GM12878 (cell line): ENCODE results near the gene ITPR2. TPM values are rescaled to one million over a fixed set of nuclear protein-coding genes. Genes with fewer than 3 reads are reported as not detected.

Source experiments
- ATAC-seq: fragments of 200-7000 bp; cut with Tn5 transposase; 3 replicates; pipeline ENCODE4 v1.9.1; 2020; ENCODE audit warnings: mild to moderate bottlenecking, moderate library complexity
- BruUV-seq: library from RNA; stranded (reverse); fragments of 400-500 nt; replicated peaks from 2 replicates; lab custom pipeline; 2021; lab: Mats Ljungman, UMichigan
- CTCF ChIA-PET: fragments of 300-600 bp; sonication (Branson Sonifier 250); formaldehyde crosslinking; extraction: SDS; loops from one replicate; lab custom pipeline; 2021; ENCODE audit warnings: inconsistent platforms; lab: Yijun Ruan, JAX
- POLR2A ChIA-PET: fragments of 350-600 bp; formaldehyde crosslinking; extraction: SDS; loops from one replicate; lab custom pipeline; 2021; ENCODE audit warnings: inconsistent platforms; lab: Charles Lee
- RAD21 ChIA-PET: fragments of 300-600 bp; sonication (Branson Sonifier 250); formaldehyde crosslinking; loops from one replicate; lab custom pipeline; 2023; ENCODE audit warnings: antibody characterized with exemption; ENCODE audit not compliant: unreplicated experiment; lab: Charles Lee
- SMC1A ChIA-PET: fragments of 300-600 bp; sonication (Branson Sonifier 250); formaldehyde crosslinking; loops from one replicate; lab custom pipeline; 2023; ENCODE audit not compliant: unreplicated experiment, uncharacterized antibody; lab: Charles Lee
- DNase-seq: peaks from one replicate; pipeline ENCODE4 v3.0.0-alpha.2; 2011; ENCODE audit warnings: low read depth, low spot score
- FAIRE-seq: peaks from 3 replicates; lab custom pipeline; 2011; peaks lifted over from hg19 to GRCh38; lab: Jason Lieb, UNC
- H2AFZ ChIP-seq: 2 replicates; pipeline ENCODE4 v1.6.0; 2011; ENCODE audit warnings: low read depth, low read length, control low read depth; ENCODE audit not compliant: control insufficient read depth
- H3K27ac ChIP-seq: 2 replicates; pipeline ENCODE4 v1.5.1; 2011; ENCODE audit warnings: control low read depth; ENCODE audit not compliant: control insufficient read depth, insufficient read depth
- H3K27me3 ChIP-seq, 2 experiments: replicated peaks in 1 of 2; 2 replicates each; pipeline versions ENCODE4 v1.6.0 to v1.6.1; 2011; ENCODE audit warnings: low read length in 1 of 2; ENCODE audit not compliant: control insufficient read depth in 2 of 2, insufficient read depth in 2 of 2
- H3K36me3 ChIP-seq, 2 experiments: 2 replicates each; pipeline ENCODE4 v1.5.1; 2011; ENCODE audit warnings: low read length in 1 of 2; ENCODE audit not compliant: control insufficient read depth in 2 of 2, insufficient read depth in 2 of 2
- H3K4me1 ChIP-seq: 2 replicates; pipeline ENCODE4 v1.6.1; 2011; ENCODE audit warnings: mild to moderate bottlenecking, low read length, moderate library complexity, mixed read lengths; ENCODE audit not compliant: control insufficient read depth, insufficient read depth
- H3K4me2 ChIP-seq: 2 replicates; pipeline ENCODE4 v1.6.0; 2011; ENCODE audit warnings: control low read depth; ENCODE audit not compliant: control insufficient read depth, insufficient read depth
- H3K4me3 ChIP-seq: fragments of 200-600 bp; sonication (generic); 2 replicates; pipeline ENCODE4 v1.5.1; 2016
- H3K79me2 ChIP-seq: 2 replicates; pipeline ENCODE4 v1.6.0; 2011; ENCODE audit warnings: low read length; ENCODE audit not compliant: control insufficient read depth, insufficient read depth
- H3K9ac ChIP-seq: 2 replicates; pipeline ENCODE4 v1.8.0; 2011; ENCODE audit warnings: low read length, control low read depth, mixed read lengths; ENCODE audit not compliant: control insufficient read depth, insufficient read depth
- H3K9me3 ChIP-seq: replicated peaks from 3 replicates; pipeline ENCODE4 v1.5.1; 2011; ENCODE audit warnings: mild to moderate bottlenecking, low read length; ENCODE audit not compliant: control insufficient read depth, insufficient read depth
- H4K20me1 ChIP-seq: 2 replicates; pipeline ENCODE4 v1.6.0; 2011; ENCODE audit not compliant: control insufficient read depth, insufficient read depth
- CBX5 ChIP-seq: sonication (generic); IDR thresholded peaks from 2 replicates; pipeline ENCODE4 v1.6.1; 2016; ENCODE audit warnings: low read depth, moderate library complexity, mild to moderate bottlenecking, inconsistent platforms
- ETV6 ChIP-seq, 2 experiments: fragments of 450-650 bp in 1 of 2; IDR thresholded peaks in 1 of 2; conservative IDR thresholded peaks in 1 of 2; 2 replicates each; pipeline ENCODE4 v1.6.1; 2014; ENCODE audit warnings: antibody characterized with exemption in 1 of 2, borderline replicate concordance in 1 of 2, low read depth in 1 of 2, mild to moderate bottlenecking in 1 of 2, moderate library complexity in 1 of 2
- EZH2 ChIP-seq: IDR thresholded peaks from 2 replicates; pipeline ENCODE4 v1.6.1; 2012; ENCODE audit warnings: low read depth, mild to moderate bottlenecking, control low read depth, inconsistent platforms, low read length, borderline replicate concordance; ENCODE audit not compliant: control insufficient read depth
- HCFC1 ChIP-seq: fragments of 150-350 bp; IDR thresholded peaks from 2 replicates; pipeline ENCODE4 v1.6.1; 2014; ENCODE audit warnings: low read length
- IKZF2 ChIP-seq, 2 experiments: fragments of 450-650 bp; IDR thresholded peaks; 2 replicates each; pipeline ENCODE4 v1.6.1; 2017; ENCODE audit warnings: mild to moderate bottlenecking in 2 of 2, moderate library complexity in 2 of 2
- KLF5 ChIP-seq: fragments of 450-650 bp; IDR thresholded peaks from 2 replicates; pipeline ENCODE4 v1.6.1; 2014; ENCODE audit warnings: mild to moderate bottlenecking; ENCODE audit not compliant: partially characterized antibody
- MYB ChIP-seq: fragments of 150-350 bp; IDR thresholded peaks from 2 replicates; pipeline ENCODE4 v1.6.1; 2014; ENCODE audit warnings: mild to moderate bottlenecking, low read depth, low read length, borderline replicate concordance
- PAX8 ChIP-seq: fragments of 450-650 bp; IDR thresholded peaks from 2 replicates; pipeline ENCODE4 v1.6.1; 2017; ENCODE audit warnings: mild to moderate bottlenecking, moderate library complexity
- POU2F2 ChIP-seq: IDR thresholded peaks from 3 replicates; pipeline ENCODE4 v1.6.1; 2011; ENCODE audit warnings: low read depth, mild to moderate bottlenecking, low read length, borderline replicate concordance
- SIN3A ChIP-seq: IDR thresholded peaks from 2 replicates; pipeline ENCODE4 v1.6.1; 2012; ENCODE audit warnings: low read depth, low read length, improper control_type of control experiment
- SREBF2 ChIP-seq: IDR thresholded peaks from 2 replicates; pipeline ENCODE4 v1.6.1; 2012; ENCODE audit warnings: mild to moderate bottlenecking, low read length
- TARDBP ChIP-seq: IDR thresholded peaks from 2 replicates; pipeline ENCODE4 v1.6.1; 2016; ENCODE audit warnings: borderline replicate concordance
- ZNF384 ChIP-seq: IDR thresholded peaks from 2 replicates; pipeline ENCODE4 v1.6.1; 2012; ENCODE audit warnings: low read depth, mild to moderate bottlenecking, low read length, improper control_type of control experiment, borderline replicate concordance
- ZNF622 ChIP-seq: fragments of 450-650 bp; IDR thresholded peaks from 2 replicates; pipeline ENCODE4 v1.6.1; 2017; ENCODE audit warnings: mild to moderate bottlenecking, inconsistent platforms
- ZSCAN29 ChIP-seq: fragments of 450-650 bp; IDR thresholded peaks from 2 replicates; pipeline ENCODE4 v1.6.1; 2017; ENCODE audit warnings: mild to moderate bottlenecking, moderate library complexity
- WGBS: methylation state at CpG from one replicate; pipeline ENCODE4 v1.1.6; 2016; ENCODE audit warnings: low lambda C conversion rate; ENCODE audit not compliant: insufficient replicate concordance, insufficient coverage; ENCODE audit errors: missing lambda C conversion rate; 5-methylcytosine and 5-hydroxymethylcytosine counted together
- in situ Hi-C: fragments of 300-500 bp; cut with MboI; formaldehyde crosslinking; loops from 9 replicates; pipeline ENCODE4 v1.14.3; 2018; ENCODE audit warnings: mixed read lengths
- intact Hi-C: fragments of 100-400 bp; cut with micrococcal nuclease; formaldehyde crosslinking; loops from one replicate; pipeline ENCODE4 v1.14.2; 2022; ENCODE audit not compliant: unreplicated experiment
- polyA plus RNA-seq, 11 experiments: library from polyadenylated mRNA; depleted of rRNA in 4 of 11; unstranded in 6 of 11; stranded (reverse) in 5 of 11; fragments of >200 nt; fragmentation: Nextera tagmentation in 4 of 11; fragmentation: Illumina TruSeq in 1 of 11; extraction: Ambion mirVana in 4 of 11; extraction: Trizol in 1 of 11; gene quantifications; 1 replicate in 1 of 11; 2 replicates in 10 of 11; pipeline versions ENCODE4 v1.2.1 to v1.2.3, GENCODE V29; 2011 to 2016; ENCODE audit warnings: inconsistent platforms in 2 of 11, missing spikeins in 2 of 11, low read depth in 1 of 11
- total RNA-seq, 4 experiments: library from RNA; depleted of rRNA in 3 of 4; stranded (reverse); fragments of >200 nt in 3 of 4; fragmentation: Illumina TruSeq in 1 of 4; extraction: Trizol in 1 of 4; gene quantifications; 2 replicates each; pipeline versions ENCODE4 v1.2.1 to v1.2.3, GENCODE V29; 2013 to 2021
- TF ChIP-seq, protein P1 (sequence below): IDR thresholded peaks from 2 replicates; pipeline ENCODE4 v1.6.1; 2011; ENCODE audit warnings: mild to moderate bottlenecking, low read depth, low read length, moderate library complexity; ENCODE audit not compliant: insufficient replicate concordance
- TF ChIP-seq, protein P2 (sequence below): fragments of 450-650 bp; formaldehyde crosslinking; IDR thresholded peaks from 2 replicates; pipeline ENCODE4 v1.4.0; 2022; ENCODE audit warnings: mild to moderate bottlenecking, moderate library complexity

Gene ITPR2
- total and polyA plus RNA-seq, 10 of the 15 experiments (the other 5 are each of a cell fraction or from before 2014, with no cell fraction given) = 7.5 to 76.2 (median 47.1) TPM

GRCh38 chr12:26760657-26761293 is 72.2 kb downstream of the ITPR2 start:
- in situ Hi-C loops (no loop called here), intact Hi-C loops (no loop called here)
- CTCF ChIA-PET = interaction anchor here (1.0 kb wide), 1 partner anchor 45 kb away, joined by 4 read pairs; no protein-coding TSS in a partner anchor
- DNase-seq = no peak
- WGBS = 96% methylated on average over 3 of the region's 3 CpGs
- no peak overlapping the region for H2AFZ ChIP-seq
- no peak overlapping the region for H3K4me2 ChIP-seq
- RAD21 ChIA-PET = no interaction called here
- no peak for ATAC-seq
- peaks cover 1 to 3% of the 10 kb centered on the region in 2 experiments; a peak in 2 of 4 replicates for H3K36me3 ChIP-seq
- POLR2A ChIA-PET = no interaction called here
- no peak for FAIRE-seq
- no peaks in the 10 kb centered on the region for H4K20me1 ChIP-seq
- no peak overlapping the region for H3K9ac ChIP-seq
- no peak overlapping the region for H3K27ac ChIP-seq
- H3K79me2 ChIP-seq = peaks cover 2% of the 10 kb centered on the region
- no peaks in the 10 kb centered on the region for H3K4me1 ChIP-seq
- no TSS peak for BruUV-seq
- H3K27me3 ChIP-seq = no peaks in the 10 kb centered on the region
- H3K9me3 ChIP-seq = peaks cover 28% of the 10 kb centered on the region
- H3K4me3 ChIP-seq = no peak overlapping the region
- SMC1A ChIA-PET = no interaction called here
- TF ChIP-seq ZNF622 = no peak
- TF ChIP-seq MYB = no peak
- no peak for TF ChIP-seq ZSCAN29
- TF ChIP-seq HCFC1 = no peak
- no peak for TF ChIP-seq IKZF2 (IDR thresholded peaks at IDR 0.05)
- TF ChIP-seq KLF5 = no peak
- no peak for TF ChIP-seq ZNF384
- no peak for TF ChIP-seq POU2F2
- TF ChIP-seq SREBF2 = no peak
- no peak for TF ChIP-seq CBX5
- TF ChIP-seq ETV6 (conservative IDR thresholded peaks at IDR 0.05 in 1 of 2, IDR thresholded peaks at IDR 0.05 in 1 of 2; ENCODE audit: borderline replicate concordance in 1 of 2, low read depth in 1 of 2) = no peak
- no peak for TF ChIP-seq PAX8
- TF ChIP-seq, protein P1, sequence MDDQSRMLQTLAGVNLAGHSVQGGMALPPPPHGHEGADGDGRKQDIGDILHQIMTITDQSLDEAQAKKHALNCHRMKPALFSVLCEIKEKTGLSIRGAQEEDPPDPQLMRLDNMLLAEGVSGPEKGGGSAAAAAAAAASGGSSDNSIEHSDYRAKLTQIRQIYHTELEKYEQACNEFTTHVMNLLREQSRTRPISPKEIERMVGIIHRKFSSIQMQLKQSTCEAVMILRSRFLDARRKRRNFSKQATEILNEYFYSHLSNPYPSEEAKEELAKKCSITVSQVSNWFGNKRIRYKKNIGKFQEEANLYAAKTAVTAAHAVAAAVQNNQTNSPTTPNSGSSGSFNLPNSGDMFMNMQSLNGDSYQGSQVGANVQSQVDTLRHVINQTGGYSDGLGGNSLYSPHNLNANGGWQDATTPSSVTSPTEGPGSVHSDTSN = no peak
- no peak for TF ChIP-seq SIN3A
- no peak for TF ChIP-seq TARDBP
- no peak for TF ChIP-seq EZH2
- TF ChIP-seq, protein P2, sequence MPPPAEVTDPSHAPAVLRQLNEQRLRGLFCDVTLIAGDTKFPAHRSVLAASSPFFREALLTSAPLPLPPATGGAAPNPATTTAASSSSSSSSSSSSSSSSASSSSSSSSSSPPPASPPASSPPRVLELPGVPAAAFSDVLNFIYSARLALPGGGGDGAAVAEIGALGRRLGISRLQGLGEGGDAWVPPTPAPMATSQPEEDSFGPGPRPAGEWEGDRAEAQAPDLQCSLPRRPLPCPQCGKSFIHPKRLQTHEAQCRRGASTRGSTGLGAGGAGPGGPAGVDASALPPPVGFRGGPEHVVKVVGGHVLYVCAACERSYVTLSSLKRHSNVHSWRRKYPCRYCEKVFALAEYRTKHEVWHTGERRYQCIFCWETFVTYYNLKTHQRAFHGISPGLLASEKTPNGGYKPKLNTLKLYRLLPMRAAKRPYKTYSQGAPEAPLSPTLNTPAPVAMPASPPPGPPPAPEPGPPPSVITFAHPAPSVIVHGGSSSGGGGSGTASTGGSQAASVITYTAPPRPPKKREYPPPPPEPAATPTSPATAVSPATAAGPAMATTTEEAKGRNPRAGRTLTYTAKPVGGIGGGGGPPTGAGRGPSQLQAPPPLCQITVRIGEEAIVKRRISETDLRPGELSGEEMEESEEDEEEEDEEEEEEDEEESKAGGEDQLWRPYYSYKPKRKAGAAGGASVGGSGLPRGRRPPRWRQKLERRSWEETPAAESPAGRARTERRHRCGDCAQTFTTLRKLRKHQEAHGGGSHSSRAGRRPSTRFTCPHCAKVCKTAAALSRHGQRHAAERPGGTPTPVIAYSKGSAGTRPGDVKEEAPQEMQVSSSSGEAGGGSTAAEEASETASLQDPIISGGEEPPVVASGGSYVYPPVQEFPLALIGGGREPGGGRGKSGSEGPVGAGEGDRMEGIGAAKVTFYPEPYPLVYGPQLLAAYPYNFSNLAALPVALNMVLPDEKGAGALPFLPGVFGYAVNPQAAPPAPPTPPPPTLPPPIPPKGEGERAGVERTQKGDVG (CRISPR knock-in tag) = no peak
- TF ChIP-seq, all 136 proteins: peak for 0
